Endometrial microvascular endothelial cells (primary cell): ENCODE measurements around the gene BCAS3. TPM values are rescaled to one million over a fixed set of nuclear protein-coding genes. Genes with fewer than 3 reads are reported as not detected.
"Not testable (repeated sequence)": the region's sequence is repeated elsewhere in the genome, so short reads cannot be mapped to it uniquely, and the experiment has no call there.

Experiments used
- in situ Hi-C: cut with HindIII; loops from 2 replicates; pipeline ENCODE4 v1.10.0; 2017; ENCODE audit warnings: low sequenced_read_pairs, low pct_unique_long_range_greater_than_20kb; ENCODE audit errors: inconsistent ontology term
- total RNA-seq: library from RNA; depleted of rRNA; stranded (reverse); fragments of >200 nt; gene quantifications from one replicate; pipeline ENCODE4 v1.2.3, GENCODE V29; 2015; ENCODE audit errors: inconsistent ontology term

The BCAS3 gene
- total RNA-seq, 1 donor from 2014 or later = 21.2 TPM

DNA sequence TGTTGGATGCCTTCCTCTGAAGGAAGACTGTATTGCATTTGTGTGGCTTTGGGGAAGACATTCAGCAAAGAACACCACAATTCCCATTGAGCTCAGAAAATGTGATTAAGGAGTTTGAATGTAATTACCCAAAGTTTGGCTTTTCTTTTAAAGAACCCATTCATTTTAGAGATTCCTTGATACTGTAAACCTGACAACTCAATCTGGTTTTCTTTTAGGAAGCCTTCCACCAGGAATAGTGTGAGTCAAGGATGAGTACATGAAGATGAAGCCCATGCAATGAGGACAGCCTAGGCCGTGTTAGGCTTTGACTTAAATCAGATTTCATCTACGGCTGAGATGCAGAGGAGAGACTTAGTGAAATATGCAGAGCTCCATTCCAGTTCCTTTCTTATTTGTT, 450.3 kb downstream of the BCAS3 start:
- in situ Hi-C loops = no loop called here

DNA sequence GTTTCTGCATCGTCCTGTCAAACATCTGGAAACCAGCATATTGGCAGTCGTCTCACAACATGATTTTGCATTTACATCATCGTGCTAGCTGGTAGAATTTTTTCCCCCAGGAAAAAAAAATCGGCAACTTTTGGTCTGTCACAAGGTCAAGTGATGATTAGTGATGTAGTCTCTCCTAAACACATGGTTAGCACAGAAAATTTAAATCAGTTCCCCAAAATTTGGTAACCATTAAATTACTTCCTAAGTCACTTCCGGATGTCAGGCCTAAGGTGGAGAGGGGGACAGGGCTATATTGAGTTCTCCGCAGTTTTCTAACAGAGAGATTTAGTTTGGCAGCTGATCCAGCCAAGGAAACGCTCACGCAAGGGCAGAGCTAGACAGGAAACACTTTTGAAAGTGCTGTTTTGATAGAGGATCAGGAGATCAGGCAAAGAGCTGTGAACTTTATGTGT, 451.0 kb downstream of the BCAS3 start:
- in situ Hi-C loops = no loop called here

DNA sequence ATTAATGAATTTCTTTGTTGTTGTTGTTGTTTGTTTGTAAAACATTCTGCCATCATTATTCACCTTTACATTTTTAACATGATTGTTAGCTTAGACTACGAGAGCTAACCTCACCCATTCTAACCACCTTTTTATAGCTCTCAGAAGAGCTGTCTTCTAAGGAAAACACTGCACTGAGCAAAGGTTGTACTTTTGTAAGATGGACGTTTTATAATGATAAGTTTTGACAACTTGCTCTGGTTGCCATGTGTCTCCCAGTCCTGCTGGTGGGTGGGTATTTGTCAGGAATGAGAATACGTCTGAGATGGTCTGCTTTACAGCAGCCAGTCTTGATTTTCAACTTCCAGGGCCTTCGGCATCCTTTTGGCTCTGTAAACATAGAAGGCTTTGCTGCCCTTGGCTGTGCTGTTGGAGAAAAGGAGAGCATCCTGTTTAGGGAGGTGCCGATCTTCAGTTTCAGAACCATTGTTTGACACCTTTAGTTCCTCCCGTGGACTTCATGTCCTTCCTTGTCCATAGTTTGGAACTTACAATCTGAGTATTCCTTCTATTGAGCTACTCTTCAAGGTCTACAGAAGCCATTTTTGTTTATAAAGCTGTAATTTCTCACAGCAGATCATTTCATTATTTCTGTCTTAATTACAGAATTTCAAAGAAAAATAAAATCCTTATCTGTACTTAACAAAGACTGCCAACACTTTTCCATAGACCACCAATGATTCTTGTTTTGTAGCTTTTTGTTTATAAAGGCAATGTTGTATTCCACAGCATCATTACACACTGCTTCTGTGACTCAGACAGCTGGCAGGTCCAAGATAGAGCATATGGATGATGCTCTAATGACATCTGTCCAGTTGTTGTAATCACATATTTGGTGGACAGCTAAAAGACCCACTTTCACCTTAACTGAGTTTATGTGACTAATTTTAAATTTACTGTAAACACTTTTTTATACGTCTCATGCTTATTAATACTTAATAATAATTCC, 451.9 kb downstream of the BCAS3 start:
- in situ Hi-C loops = no loop called here

DNA sequence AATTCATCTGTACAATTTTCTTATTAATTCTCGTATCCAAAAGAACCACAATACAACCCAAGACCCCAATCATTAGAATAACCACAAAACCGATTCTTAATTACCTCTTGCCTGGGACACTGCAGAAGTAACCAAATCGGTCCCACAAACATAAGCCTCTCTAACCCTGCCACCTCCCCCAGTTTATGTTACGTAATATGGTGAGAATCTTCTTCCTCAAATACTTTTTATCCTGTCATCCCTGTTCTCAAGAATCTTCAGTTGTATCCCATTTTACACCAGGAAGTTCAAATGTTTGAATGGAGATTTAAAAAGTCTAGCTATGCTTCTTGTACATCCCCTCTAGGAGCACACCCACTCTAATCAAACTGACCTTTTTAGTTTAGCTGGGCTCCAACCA, 452.7 kb downstream of the BCAS3 start:
- in situ Hi-C loops = no loop called here

DNA sequence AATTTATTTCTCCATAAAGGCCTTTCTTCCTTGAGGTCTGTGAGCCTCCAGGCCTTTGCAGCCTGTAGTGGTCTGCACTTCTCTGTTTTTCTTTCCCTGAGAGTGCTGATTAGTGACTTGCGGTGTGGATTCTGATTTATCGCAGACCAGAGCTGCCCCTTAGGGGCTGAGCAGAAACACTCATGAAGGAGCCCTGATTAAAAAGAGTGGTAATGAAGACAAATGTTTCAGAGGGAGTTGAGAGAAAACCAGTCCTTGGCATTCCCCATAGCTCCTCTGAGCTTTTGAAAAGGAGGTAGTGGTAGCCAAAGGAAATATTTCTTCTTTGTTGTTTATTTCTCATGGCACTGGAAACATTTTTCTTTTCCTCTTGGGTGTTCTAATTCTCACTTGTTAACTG, 453.9 kb downstream of the BCAS3 start:
- in situ Hi-C loops = no loop called here

DNA sequence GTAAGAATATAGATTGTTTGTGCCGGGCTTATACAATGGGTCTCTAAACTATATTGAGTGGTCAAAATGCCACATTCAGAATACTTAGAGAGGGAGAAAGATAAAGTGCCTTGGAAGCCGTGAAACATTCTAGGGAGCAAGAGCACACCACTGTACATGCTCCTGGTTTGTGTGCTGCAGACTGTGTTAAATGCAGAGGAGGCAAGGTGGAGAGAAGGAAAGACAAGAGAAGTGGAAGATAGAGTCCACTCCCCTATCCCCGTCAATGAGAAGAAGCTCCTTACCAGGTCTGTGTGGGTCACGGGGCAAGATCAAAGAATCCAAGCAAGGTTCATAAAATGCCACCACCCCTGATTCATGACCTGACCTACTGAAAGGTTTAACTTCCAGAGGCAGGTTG, 454.9 kb downstream of the BCAS3 start:
- in situ Hi-C loops = no loop called here

DNA sequence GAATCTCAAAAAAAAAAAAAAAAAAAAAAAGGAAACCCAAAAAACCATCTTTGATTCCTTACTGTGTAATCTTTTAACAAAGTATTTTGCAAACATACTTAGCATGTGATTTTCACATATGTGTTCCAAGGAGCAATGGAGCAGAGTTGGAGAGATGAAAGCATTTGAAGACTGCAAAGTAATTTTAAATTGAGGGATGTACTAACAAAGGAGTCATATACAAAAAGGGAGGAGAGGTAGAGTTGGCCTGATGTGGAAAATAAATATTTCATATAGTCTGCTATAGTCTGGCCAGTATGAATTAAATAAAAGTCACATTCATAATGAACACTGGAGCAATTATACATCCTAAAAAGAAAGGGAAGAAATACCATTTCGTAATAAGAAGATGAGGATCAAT, 456.2 kb downstream of the BCAS3 start:
- in situ Hi-C loops = no loop called here

DNA sequence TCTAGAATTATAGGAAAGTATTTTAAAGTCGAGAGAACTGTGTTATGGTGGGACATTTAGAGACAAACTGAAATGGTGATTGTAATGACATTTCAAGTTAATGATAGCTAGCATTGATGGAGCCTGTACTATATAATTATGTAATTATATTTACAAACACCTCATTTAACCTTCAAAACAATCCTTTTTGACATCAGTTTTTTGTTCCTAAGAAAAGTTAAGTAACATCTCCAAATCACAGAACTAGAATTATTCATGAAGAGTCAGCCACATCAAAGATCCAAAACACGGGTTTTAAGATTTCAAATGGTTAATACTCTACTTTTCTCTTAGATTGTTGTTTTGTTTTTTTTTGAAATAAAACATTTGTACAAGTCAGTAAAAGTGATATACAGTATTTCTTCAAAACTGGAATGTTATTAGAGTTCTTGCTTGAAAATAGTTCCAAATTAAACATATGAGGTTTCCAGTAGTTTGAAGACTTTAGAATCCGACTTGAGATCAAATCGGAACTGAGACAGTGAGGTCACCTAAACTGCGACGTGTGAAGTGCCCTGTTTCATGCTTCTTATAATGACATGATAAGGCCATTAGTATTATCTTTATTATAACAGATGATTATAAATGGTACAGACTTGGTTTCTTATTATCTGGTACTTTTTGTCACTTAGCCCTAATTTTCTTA, 457.0 kb downstream of the BCAS3 start:
- in situ Hi-C loops = no loop called here

DNA sequence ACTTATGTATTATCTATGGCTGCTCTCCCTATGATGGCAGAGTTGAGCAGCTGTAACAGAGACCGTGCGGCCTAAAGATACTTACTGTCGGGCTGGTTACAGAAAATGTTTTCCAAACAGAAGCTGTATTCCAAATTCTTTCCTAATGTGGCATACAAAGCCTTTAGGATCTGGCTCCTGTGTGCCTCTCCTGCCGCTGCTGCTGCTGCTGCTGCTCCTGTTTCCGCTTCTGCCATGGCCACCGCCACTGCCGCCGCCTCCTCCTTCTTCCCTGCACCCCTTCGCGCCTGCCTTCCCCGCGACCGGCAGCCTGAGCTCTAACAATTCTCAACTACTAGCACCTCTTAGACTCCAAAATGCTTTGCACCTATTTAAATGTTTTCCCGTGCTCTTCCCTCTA, 458.1 kb downstream of the BCAS3 start:
- in situ Hi-C loops = no loop called here

DNA sequence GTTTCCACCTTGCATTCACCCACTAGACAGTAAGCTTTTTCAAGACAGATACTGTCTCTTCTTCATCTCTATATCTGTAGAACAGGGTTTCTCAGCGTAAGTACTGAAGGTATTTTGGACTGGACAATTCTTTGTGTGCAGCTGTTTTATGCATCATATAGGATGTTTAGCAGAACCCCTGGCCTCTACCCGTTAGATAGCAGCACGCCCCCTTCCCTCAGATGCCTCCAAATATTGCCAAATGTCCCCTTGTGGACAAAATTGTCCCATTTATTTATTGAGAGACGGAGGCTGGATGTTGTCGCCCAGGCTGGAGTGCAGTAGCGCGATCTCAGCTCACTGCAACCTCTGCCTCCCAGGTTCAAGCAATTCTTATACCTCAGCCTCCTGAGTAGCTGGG, 458.6 kb downstream of the BCAS3 start:
- in situ Hi-C loops = no loop called here

DNA sequence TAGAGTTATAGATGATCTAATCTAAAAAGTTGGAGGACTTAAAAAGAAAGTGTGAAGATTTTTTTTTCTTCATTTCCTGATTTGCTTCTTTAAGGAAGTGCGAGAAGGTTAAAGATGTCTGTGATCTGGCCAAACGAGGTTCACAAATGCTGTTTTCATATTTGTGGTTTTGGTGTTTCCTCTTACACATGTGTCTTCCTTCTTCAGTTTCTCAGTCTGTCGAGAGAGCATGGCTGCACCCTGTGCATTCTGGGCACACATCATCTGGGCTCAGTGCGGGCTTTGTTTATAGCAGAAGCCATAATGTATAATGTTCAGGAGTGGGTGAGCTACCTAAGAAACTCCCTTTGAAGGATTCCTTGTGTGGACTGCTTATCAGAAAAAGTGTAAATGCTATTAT, 461.6 kb downstream of the BCAS3 start:
- in situ Hi-C loops = no loop called here

DNA sequence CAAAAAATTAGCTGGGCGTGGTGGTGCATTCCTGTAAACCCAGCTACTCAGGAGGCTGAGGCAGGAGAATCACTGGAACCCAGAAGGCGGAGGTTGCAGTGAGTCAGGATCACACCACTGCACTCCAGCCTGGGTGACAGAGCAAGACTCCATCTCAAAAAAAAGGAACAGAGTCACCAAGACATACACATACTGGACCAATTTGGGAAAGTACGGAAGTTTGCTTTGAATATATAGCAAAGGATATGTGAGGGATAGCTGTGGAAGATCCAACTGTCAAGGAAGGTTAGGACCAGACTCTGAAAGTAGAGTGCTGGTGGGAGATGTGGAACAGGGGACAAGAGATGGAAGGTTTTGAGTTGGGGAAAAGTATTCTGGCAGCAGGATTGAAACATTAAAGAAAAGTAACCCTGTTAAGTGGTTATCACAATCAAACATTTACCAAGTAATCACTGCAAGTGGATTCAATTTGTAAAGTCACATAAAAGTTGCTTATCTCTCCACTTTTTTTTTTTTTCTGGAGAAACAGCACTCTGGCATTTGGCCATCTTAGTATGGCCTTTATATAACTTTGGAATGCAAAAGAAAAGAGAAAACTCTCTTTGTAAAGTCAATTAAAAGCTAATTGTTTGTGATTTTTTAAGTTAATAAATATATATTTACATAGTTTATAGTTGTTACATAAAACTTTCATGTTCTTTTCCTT, 462.6 kb downstream of the BCAS3 start:
- in situ Hi-C loops = no loop called here

DNA sequence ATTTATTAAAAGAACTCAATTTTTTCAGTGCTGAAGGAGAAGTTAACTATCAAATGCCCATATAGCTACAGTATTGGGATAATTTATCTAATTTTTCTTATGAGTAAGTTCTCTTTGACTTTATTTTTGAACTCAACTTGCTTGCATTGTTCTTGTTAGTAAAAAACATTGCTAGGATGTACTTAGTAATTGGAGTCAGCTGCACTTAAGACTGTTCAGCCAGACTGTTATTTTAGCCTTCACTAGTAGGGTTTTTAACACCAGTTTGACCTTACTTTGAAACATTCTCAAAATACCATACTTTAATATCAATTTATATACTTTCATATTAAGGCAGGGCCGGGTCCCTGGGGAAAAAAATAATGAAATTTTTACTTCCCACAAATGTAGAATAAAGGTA, 465.4 kb downstream of the BCAS3 start:
- in situ Hi-C loops = no loop called here

DNA sequence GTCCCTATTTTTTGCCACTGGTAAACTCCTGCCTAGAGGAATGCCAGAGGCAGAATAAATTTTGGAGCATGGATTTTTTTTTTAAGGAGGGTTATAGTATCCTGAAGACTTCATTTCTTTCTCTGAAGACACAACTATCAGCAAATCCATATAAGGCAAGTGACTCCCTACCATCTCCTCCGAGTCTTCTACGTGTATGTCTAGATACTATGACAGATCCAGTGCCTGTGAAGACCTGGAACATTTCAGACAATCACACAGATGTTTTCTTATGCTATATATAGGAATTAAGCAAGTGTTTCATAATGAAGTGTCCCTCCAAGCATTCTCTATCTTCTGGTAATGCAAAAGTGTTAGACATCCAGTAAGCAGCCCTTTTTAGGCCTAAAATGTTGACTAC, 466.5 kb downstream of the BCAS3 start:
- in situ Hi-C loops = no loop called here

DNA sequence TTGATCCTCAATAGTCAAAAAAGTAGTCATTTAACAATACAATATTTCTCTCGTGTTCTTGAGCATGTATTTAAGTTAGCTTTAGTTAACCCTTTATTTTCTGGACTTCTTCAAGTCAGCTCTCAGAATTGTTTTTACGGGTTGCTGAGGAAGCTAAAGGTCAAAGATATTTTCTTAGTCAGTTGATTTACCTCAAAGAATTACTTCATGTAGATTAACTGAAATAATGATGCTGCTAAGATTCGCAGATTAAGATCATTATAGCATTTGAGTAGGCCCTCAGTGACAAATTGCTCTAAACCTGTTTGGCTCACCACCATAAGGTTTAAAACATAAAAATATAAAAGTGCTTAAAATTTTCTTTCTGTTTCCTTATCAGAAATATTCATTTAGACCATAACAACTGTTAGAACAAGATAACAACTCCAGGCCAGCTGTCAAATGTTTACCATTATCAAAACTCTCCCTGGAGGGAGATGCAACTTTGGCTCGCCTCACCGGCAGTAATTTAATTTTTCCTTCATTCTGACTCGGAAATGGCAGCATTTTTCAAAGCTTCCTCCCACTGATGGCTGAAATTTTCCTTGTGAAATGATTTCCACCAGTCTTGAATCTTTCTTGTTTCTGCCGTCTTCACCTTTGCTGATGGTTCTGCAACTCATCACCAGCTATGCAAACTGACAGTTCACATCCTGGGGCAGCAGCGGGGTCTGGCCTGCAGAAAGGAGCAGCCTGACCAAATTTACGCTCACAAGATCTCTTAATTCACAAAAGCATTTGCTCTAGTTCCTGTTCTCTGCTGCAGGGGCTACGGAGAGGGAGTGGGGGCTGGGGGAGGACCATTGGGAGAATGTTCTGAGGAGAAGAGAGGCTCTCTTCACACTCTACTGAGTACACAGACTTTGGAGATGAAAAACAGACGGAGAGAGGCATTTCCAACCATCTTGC, 467.2 kb downstream of the BCAS3 start:
- in situ Hi-C loops = no loop called here

DNA sequence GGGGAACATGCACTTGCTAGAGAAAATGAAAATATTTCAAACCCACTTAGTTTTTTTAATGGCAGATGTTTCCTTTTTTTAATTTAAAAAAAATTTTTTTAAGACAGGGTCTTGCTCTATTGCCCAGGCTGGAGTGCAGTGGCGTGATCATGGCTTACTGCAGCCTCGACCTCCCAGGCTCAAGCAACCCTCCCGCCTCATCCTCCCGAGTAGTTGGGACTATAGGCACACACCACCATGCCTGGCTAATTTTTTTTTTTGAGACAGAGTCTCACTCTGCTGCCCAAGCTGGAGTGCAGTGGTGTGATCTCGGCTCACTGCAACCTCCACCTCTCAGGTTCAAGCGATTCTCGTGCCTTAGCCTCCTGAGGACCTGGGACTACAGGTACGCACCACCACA, 469.2 kb downstream of the BCAS3 start:
- in situ Hi-C loops = not testable (repeated sequence)

DNA sequence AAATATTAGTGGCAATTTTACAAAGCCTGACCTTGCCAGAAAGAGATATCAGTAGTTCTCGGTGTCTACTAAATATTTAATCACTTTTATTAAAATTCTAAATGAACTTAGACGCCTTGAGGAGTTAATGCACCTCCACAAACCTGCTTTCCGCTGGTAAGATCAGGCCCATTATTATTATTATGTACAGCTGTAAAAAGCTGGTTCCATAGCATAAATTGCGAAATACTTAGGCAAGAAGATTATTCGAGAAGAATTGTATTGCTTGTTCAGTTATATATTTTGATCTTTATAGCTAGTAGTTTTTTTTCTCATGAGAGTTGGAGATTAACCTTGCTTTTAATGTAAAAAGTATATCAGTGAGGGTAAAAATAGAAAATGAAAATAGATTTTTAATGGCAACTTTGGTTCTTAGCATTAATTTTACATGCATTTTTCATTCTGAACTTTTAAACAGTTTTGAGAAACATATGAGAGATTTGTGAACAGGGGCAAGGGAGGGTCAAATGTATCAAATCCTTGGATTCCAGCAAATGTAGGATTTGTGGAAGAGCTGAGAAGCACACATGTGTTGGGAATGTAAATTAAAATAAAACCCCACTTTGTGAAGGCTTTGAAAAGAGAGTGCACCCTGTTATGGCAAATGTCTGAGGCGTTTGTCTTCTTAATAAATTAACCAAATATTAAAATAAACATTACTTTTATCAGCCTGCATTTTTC, 471.6 kb downstream of the BCAS3 start:
- in situ Hi-C loops = no loop called here

DNA sequence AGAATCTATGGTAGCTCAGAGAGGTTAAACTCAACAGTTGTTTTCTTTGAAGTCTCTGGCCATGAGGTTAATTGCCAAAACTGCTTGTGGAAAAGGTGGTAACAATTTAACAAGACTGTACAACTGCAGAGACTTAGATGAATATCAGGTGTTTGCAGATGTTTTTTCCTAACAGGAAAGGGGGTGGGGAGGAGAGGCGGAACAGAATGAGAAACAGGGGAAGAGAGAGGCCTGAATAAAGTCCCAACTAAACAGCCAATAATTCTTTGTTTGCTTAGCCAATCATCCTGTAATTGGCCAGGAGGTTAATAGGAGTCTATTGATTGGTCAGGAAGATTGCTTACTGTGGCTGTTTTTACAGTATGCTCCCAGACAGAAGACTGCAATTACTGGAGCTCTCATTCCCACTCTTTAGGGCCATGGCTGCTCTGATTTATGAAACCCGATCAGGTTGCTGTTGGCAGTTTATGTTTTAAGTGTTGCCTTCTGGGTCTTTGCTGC, 472.3 kb downstream of the BCAS3 start:
- in situ Hi-C loops = no loop called here
